Progenitor cell of endocrine pancreas (in vitro differentiated cells): ENCODE measurements around the gene FAM209B. TPM values are rescaled to one million over a fixed set of nuclear protein-coding genes. Genes with fewer than 3 reads are reported as not detected.

Experiments used
- DNase-seq: peaks from one replicate; pipeline ENCODE4 v3.0.0; 2021; ENCODE audit warnings: low spot score; ENCODE audit not compliant: unreplicated experiment
- H3K27ac Mint-ChIP-seq: 2 replicates; pipeline ENCODE4 v1.8.0; 2021; ENCODE audit warnings: mild to moderate bottlenecking, moderate library complexity, mixed read lengths
- H3K27me3 Mint-ChIP-seq: 2 replicates; pipeline ENCODE4 v1.8.0; 2021; ENCODE audit warnings: mixed read lengths
- H3K36me3 Mint-ChIP-seq: 2 replicates; pipeline ENCODE4 v1.8.0; 2022; ENCODE audit warnings: mixed read lengths; ENCODE audit not compliant: insufficient read depth
- H3K4me1 Mint-ChIP-seq: 2 replicates; pipeline ENCODE4 v1.8.0; 2021; ENCODE audit warnings: low read depth, mixed read lengths
- H3K4me3 Mint-ChIP-seq: 2 replicates; pipeline ENCODE4 v1.8.0; 2021; ENCODE audit warnings: low read depth, mild to moderate bottlenecking, moderate library complexity, mixed read lengths
- H3K9me3 Mint-ChIP-seq: 2 replicates; pipeline ENCODE4 v1.8.0; 2021; ENCODE audit warnings: low read depth, mixed read lengths
- total RNA-seq: library from RNA; stranded (reverse); gene quantifications from 2 replicates; pipeline ENCODE4 v1.2.1, GENCODE V29; 2021
- TF ChIP-seq, protein P1 (sequence below): fragments of 200-600 bp; sonication (generic); IDR thresholded peaks from one replicate; pipeline ENCODE4 v1.5.0; 2021; ENCODE audit warnings: antibody characterized with exemption, mild to moderate bottlenecking; ENCODE audit not compliant: unreplicated experiment

Gene FAM209B
- total RNA-seq, 1 donor from 2014 or later: not detected

DNA sequence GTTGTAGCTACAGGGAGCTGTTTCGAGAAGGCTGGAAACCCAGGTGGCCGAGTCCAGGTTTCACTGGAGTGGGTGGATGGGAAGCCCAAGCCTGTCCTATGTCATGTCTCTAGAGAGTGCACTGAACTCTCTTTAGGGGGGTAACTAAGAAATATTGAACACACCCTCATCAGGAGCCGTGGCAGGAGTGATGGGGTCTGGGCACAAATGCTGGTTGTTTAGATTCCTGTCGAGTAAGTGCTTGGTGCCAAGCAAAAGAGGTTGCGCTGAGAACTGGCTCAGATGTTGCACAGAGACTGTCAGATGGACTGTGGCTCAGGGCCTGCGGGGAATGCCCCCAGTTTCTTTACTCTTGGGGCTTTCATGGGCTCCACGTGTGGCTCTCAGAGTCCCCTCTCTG is 15.8 kb upstream of the FAM209B start:
- no peak for DNase-seq
- Mint-ChIP-seq H3K27me3 (no peaks in the 10 kb centered on the region), H3K9me3 (peaks cover 13% of the 10 kb centered on the region), H3K4me3 (no peak overlapping the region), H3K27ac (no peak overlapping the region), H3K36me3 (peaks cover 35% of the 10 kb centered on the region), H3K4me1 (no peaks in the 10 kb centered on the region)
- TF ChIP-seq, protein P1, sequence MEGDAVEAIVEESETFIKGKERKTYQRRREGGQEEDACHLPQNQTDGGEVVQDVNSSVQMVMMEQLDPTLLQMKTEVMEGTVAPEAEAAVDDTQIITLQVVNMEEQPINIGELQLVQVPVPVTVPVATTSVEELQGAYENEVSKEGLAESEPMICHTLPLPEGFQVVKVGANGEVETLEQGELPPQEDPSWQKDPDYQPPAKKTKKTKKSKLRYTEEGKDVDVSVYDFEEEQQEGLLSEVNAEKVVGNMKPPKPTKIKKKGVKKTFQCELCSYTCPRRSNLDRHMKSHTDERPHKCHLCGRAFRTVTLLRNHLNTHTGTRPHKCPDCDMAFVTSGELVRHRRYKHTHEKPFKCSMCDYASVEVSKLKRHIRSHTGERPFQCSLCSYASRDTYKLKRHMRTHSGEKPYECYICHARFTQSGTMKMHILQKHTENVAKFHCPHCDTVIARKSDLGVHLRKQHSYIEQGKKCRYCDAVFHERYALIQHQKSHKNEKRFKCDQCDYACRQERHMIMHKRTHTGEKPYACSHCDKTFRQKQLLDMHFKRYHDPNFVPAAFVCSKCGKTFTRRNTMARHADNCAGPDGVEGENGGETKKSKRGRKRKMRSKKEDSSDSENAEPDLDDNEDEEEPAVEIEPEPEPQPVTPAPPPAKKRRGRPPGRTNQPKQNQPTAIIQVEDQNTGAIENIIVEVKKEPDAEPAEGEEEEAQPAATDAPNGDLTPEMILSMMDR: no peak

DNA sequence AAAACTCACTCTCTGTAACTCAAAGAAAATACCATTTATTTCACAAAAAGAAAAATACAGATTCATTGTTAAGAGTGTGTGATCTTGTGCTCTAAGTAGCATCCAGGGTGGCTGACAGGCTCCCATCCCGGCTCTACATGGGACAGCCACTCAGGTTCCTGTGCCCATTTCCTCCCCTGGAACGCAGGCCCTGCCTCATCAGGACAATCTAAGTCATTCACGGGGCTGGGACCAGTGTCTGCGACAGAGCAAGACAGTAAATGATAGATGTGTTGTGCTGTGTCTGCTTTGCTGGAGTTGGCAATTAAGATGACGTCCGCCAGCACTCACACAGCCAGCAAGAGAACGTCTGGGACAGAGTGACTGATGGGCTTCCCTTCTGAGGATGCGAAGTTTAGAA is 15.4 kb upstream of the FAM209B start:
- Mint-ChIP-seq H3K36me3 (peaks cover 35% of the 10 kb centered on the region), H3K27me3 (no peaks in the 10 kb centered on the region), H3K4me3 (no peak overlapping the region), H3K9me3 (peaks cover 13% of the 10 kb centered on the region), H3K4me1 (no peaks in the 10 kb centered on the region), H3K27ac (no peak overlapping the region)
- TF ChIP-seq, protein P1: no peak
- no peak for DNase-seq

DNA sequence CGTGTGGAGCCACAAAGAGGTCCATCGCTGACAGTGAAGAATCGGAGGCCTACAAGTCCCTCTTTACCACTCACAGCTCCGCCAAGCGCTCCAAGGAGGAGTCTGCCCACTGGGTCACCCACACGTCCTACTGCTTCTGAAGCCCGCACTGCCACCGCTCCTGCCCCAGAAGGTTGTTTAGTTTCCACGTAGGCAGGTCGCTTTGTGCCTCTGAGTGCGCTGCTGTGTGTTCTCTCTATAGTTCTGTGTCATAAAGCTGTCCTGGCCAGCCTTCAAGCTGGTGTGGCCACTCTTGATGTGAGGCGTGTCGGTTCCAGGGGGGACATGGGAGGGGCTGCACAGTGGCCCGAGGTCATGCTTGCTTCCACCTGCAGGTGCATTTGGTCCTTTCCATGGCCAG is 14.9 kb upstream of the FAM209B start:
- TF ChIP-seq, protein P1: no peak
- Mint-ChIP-seq H3K36me3 (peaks cover 35% of the 10 kb centered on the region), H3K27me3 (no peaks in the 10 kb centered on the region), H3K27ac (no peak overlapping the region), H3K4me3 (no peak overlapping the region), H3K9me3 (peaks cover 13% of the 10 kb centered on the region), H3K4me1 (no peaks in the 10 kb centered on the region)
- DNase-seq: no peak

DNA sequence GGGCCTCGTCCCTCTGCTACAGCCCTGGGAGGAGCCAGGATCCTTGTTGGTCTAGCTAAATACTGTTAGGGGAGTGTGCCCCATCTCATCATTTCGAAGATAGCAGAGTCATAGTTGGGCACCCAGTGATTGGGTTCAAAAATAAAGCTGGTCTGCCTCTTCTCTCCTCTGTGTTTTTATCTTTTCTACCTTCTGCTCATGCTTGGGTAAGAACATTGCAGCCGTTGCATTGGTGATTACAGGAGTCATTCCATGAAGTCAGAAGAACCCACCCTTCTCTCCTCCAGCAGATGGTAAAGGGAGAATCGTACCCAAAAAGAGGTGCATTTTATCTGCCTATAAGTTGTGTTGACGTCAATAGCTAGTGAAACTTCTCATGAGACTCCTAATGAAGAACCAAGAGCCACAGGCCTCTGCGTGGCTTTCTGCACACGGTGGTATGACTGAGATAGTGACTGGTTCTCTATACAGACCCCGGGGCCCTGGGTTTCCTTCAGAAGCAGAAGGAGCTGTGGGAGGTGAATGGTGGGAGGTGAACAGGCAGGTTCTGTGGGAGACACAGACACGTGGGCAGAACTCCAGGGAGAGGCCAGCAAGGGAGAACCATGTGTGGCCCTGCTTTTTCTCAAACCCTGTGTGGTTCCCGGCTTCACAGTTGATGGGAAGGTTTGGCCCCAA is 14.2 kb upstream of the FAM209B start:
- Mint-ChIP-seq H3K27ac (no peak overlapping the region), H3K4me1 (no peaks in the 10 kb centered on the region), H3K4me3 (no peak overlapping the region), H3K27me3 (no peaks in the 10 kb centered on the region), H3K9me3 (peaks cover 13% of the 10 kb centered on the region), H3K36me3 (peaks cover 35% of the 10 kb centered on the region)
- TF ChIP-seq, protein P1: no peak
- no peak for DNase-seq

DNA sequence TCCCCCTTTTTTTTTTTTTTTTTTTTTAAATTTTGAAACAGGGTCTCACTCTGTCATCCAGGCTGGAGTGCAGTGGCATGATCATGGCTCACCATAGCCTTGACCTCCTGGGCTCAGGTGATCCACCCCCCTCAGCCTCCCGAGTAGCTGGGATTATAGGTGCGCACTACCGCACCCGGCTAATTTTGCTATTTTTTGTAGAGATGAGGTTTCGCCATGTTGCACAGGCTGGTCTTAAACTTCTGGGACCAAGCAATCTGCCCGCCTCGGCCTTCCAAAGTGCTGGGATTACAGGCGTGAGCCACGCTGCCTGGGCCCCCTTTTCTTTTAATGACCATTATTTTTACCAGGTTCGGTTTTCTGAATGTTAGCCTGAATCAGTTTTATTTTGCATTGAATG is 13.5 kb upstream of the FAM209B start:
- Mint-ChIP-seq H3K9me3 (peaks cover 13% of the 10 kb centered on the region), H3K27me3 (no peaks in the 10 kb centered on the region), H3K4me1 (no peaks in the 10 kb centered on the region), H3K4me3 (no peak overlapping the region), H3K36me3 (peaks cover 35% of the 10 kb centered on the region), H3K27ac (no peak overlapping the region)
- DNase-seq: no peak
- TF ChIP-seq, protein P1: no peak
